SK-N-SH treated with all-trans-retinoic acid at 6 μM for 48 hours (cell line): ENCODE results near the gene CACNA1D.

Experiments used
- ATAC-seq: fragments of 200-7000 bp; cut with Tn5 transposase; 3 replicates; pipeline ENCODE4 v1.9.1; 2020; ENCODE audit warnings: mild to moderate bottlenecking, moderate library complexity
- ARNTL ChIP-seq: fragments of 450-650 bp; formaldehyde crosslinking; IDR thresholded peaks from 2 replicates; pipeline ENCODE4 v1.5.0; 2020; ENCODE audit warnings: low read depth, mild to moderate bottlenecking, moderate library complexity, borderline replicate concordance
- BACH2 ChIP-seq: fragments of 250-450 bp; sonication (Bioruptor Pico); IDR thresholded peaks from 2 replicates; pipeline ENCODE4 v1.9.0; 2021; ENCODE audit warnings: mild to moderate bottlenecking, borderline replicate concordance
- CREB5 ChIP-seq: fragments of 250-450 bp; sonication (Bioruptor Pico); IDR thresholded peaks from 2 replicates; pipeline ENCODE4 v1.5.1; 2020; ENCODE audit warnings: low read depth, mild to moderate bottlenecking, moderate library complexity
- CSDC2 ChIP-seq: fragments of 250-450 bp; sonication (Bioruptor Pico); IDR thresholded peaks from 2 replicates; pipeline ENCODE4 v1.5.0; 2020; ENCODE audit warnings: mild to moderate bottlenecking, moderate library complexity
- CSRNP3 ChIP-seq: fragments of 250-450 bp; sonication (Bioruptor Pico); IDR thresholded peaks from 2 replicates; pipeline ENCODE4 v1.5.1; 2021; ENCODE audit warnings: mild to moderate bottlenecking, moderate library complexity
- ESRRG ChIP-seq: fragments of 250-450 bp; sonication (Bioruptor Pico); IDR thresholded peaks from 2 replicates; pipeline ENCODE4 v1.6.1; 2021; ENCODE audit warnings: mild to moderate bottlenecking
- GLIS3 ChIP-seq: fragments of 250-450 bp; sonication (Bioruptor Pico); IDR thresholded peaks from 2 replicates; pipeline ENCODE4 v1.5.0; 2020; ENCODE audit warnings: mild to moderate bottlenecking, moderate library complexity
- ISL1 ChIP-seq: fragments of 250-450 bp; sonication (Bioruptor Pico); IDR thresholded peaks from 2 replicates; pipeline ENCODE4 v2.1.2; 2022; ENCODE audit warnings: mild to moderate bottlenecking, moderate library complexity
- OSR1 ChIP-seq: fragments of 250-450 bp; sonication (Bioruptor Pico); IDR thresholded peaks from 2 replicates; pipeline ENCODE4 v1.8.0; 2022; ENCODE audit warnings: moderate library complexity, mild to moderate bottlenecking, inconsistent platforms
- PATZ1 ChIP-seq: fragments of 250-450 bp; sonication (Bioruptor Pico); IDR thresholded peaks from 2 replicates; pipeline ENCODE4 v1.8.0; 2020; ENCODE audit warnings: mild to moderate bottlenecking, moderate library complexity, borderline replicate concordance
- POU6F1 ChIP-seq: fragments of 250-450 bp; sonication (Bioruptor Pico); IDR thresholded peaks from 2 replicates; pipeline ENCODE4 v1.8.0; 2021; ENCODE audit warnings: low read depth, mild to moderate bottlenecking, moderate library complexity, borderline replicate concordance
- PPARA ChIP-seq: fragments of 250-450 bp; sonication (Bioruptor Pico); IDR thresholded peaks from 2 replicates; pipeline ENCODE4 v1.5.0; 2020; ENCODE audit warnings: mild to moderate bottlenecking, borderline replicate concordance
- TCF4 ChIP-seq: fragments of 250-450 bp; sonication (Bioruptor Pico); IDR thresholded peaks from 2 replicates; pipeline ENCODE4 v1.8.0; 2021; ENCODE audit warnings: mild to moderate bottlenecking, moderate library complexity, borderline replicate concordance
- TOX ChIP-seq: fragments of 250-450 bp; sonication (Bioruptor Pico); IDR thresholded peaks from 2 replicates; pipeline ENCODE4 v1.8.0; 2021; ENCODE audit warnings: mild to moderate bottlenecking, moderate library complexity, borderline replicate concordance
- TSHZ2 ChIP-seq: fragments of 250-450 bp; sonication (Bioruptor Pico); IDR thresholded peaks from 2 replicates; pipeline ENCODE4 v1.5.0; 2020; ENCODE audit warnings: mild to moderate bottlenecking, moderate library complexity
- ZC3H10 ChIP-seq: fragments of 250-450 bp; sonication (Bioruptor Pico); IDR thresholded peaks from 2 replicates; pipeline ENCODE4 v1.5.1; 2021; ENCODE audit warnings: mild to moderate bottlenecking, moderate library complexity
- ZFP3 ChIP-seq: fragments of 250-450 bp; sonication (Bioruptor Pico); IDR thresholded peaks from 2 replicates; pipeline ENCODE4 v1.5.0; 2020; ENCODE audit warnings: mild to moderate bottlenecking, moderate library complexity
- ZFP30 ChIP-seq: fragments of 450-650 bp; formaldehyde crosslinking; IDR thresholded peaks from 2 replicates; pipeline ENCODE4 v1.5.0; 2022; ENCODE audit warnings: mild to moderate bottlenecking, moderate library complexity
- ZNF565 ChIP-seq: fragments of 450-650 bp; formaldehyde crosslinking; conservative IDR thresholded peaks from 2 replicates; pipeline ENCODE4 v1.5.0; 2020; ENCODE audit warnings: low read depth, mild to moderate bottlenecking, moderate library complexity
- ZNF70 ChIP-seq: fragments of 450-650 bp; formaldehyde crosslinking; IDR thresholded peaks from 2 replicates; pipeline ENCODE4 v1.5.0; 2020; ENCODE audit warnings: mild to moderate bottlenecking, moderate library complexity
- ZNF8 ChIP-seq: fragments of 450-650 bp; formaldehyde crosslinking; IDR thresholded peaks from 2 replicates; pipeline ENCODE4 v1.5.0; 2020; ENCODE audit warnings: mild to moderate bottlenecking, moderate library complexity

Gene CACNA1D

GRCh38 chr3:53503195-53503594 lies 8.8 kb downstream of the CACNA1D start:
- TF ChIP-seq PPARA (CRISPR knock-in tag), result no peak
- TF ChIP-seq ZNF8 (CRISPR knock-in tag), result no peak
- no peak for TF ChIP-seq ARNTL (CRISPR knock-in tag)
- TF ChIP-seq GLIS3, result no peak
- TF ChIP-seq ISL1 (CRISPR knock-in tag), result no peak
- no peak for TF ChIP-seq OSR1 (CRISPR knock-in tag)
- TF ChIP-seq BACH2 (CRISPR knock-in tag), result no peak
- no peak for TF ChIP-seq PATZ1
- TF ChIP-seq CREB5 (CRISPR knock-in tag), result no peak
- no peak for TF ChIP-seq CSDC2 (CRISPR knock-in tag)
- ATAC-seq, result no peak

- no peak for ATAC-seq
- TF ChIP-seq ZNF565 (CRISPR knock-in tag) (no peak), ZC3H10 (no peak), TSHZ2 (CRISPR knock-in tag) (no peak), ISL1 (CRISPR knock-in tag) (no peak), ZNF70 (CRISPR knock-in tag) (no peak), TOX (CRISPR knock-in tag) (no peak), POU6F1 (CRISPR knock-in tag) (no peak), CSRNP3 (CRISPR knock-in tag) (no peak), TCF4 (CRISPR knock-in tag) (no peak), ARNTL (CRISPR knock-in tag) (no peak), ZNF8 (CRISPR knock-in tag) (no peak), CREB5 (CRISPR knock-in tag) (no peak), OSR1 (CRISPR knock-in tag) (no peak), ZFP30 (CRISPR knock-in tag) (no peak), GLIS3 (no peak)
- TF ChIP-seq, all 23 proteins: peak for 0
Observed at GRCh38 chr3:53506110-53506762, 11.8 kb downstream of the CACNA1D start.

GRCh38 chr3:53506763-53507145 lies 12.3 kb downstream of the CACNA1D start:
- no peak for ATAC-seq
- TF ChIP-seq GLIS3 (no peak), ISL1 (CRISPR knock-in tag) (no peak), OSR1 (CRISPR knock-in tag) (no peak), TOX (CRISPR knock-in tag) (no peak), ZFP3 (CRISPR knock-in tag) (no peak), TSHZ2 (CRISPR knock-in tag) (no peak), ESRRG (CRISPR knock-in tag) (no peak), ZC3H10 (no peak), CSRNP3 (CRISPR knock-in tag) (no peak)
